ENCODE data around the gene IGLL1. TPM values are rescaled to one million over a fixed set of nuclear protein-coding genes. Genes with fewer than 3 reads are reported as not detected.
"Not testable (repeated sequence)": the region's sequence is repeated elsewhere in the genome, so short reads cannot be mapped to it uniquely, and the experiment has no call there.

The IGLL1 gene
- total and polyA plus RNA-seq, 2 experiments from 2014 or later: not detected

DNA sequence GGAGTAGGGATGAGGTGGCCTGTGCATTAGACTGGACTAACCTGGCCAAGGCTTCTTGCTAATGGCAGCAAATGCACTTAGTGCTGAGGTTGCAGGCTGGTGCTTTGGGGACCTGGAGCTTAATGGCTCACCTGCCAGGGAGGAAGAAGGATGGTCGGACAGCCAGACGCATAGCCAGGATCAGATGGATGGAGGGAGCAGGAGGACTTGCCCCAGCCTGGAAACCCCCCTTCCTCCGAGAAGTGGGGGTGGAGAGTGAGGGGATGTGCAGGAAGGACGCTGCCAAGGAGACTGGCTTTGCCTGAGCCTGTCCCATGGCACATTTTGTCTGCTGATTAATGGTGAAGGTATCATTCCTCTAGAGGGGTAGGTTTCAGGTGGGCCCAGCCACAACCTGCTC, 17.9 kb downstream of the IGLL1 start:
- Histone ChIP-seq H3K4me1 (ENCODE audit: insufficient read depth) (no peaks in the 10 kb centered on the region), H3K79me2 (replicated peaks; ENCODE audit: insufficient read depth) (no peaks in the 10 kb centered on the region), H3K27me3 (ENCODE audit: insufficient read depth) (peaks cover 37% of the 10 kb centered on the region), H3K27ac (ENCODE audit: low read depth) (no peak overlapping the region), H3K9me2 (ENCODE audit: insufficient read depth) (no peaks in the 10 kb centered on the region), H3K36me3 (ENCODE audit: insufficient read depth) (no peaks in the 10 kb centered on the region), H3K4me3 (no peak overlapping the region), H2AFZ (no peak overlapping the region), H3K4me2 (no peak overlapping the region), H4K20me1 (replicated peaks; ENCODE audit: insufficient read depth) (no peaks in the 10 kb centered on the region), H3F3A (replicated peaks; ENCODE audit: low read depth) (0 out of 2 replicates have a peak, but pooled peaks cover 6% of the 10 kb centered on the region)
- H3K4me1 Mint-ChIP-seq: peaks cover 9% of the 10 kb centered on the region; the same call in 2 of the 3 replicates
- peaks cover 33% of the 10 kb centered on the region for H3K27me3 Mint-ChIP-seq (ENCODE audit: insufficient read depth, low read depth, poor library complexity)
- peaks cover 2% of the 10 kb centered on the region; the same call in 1 of the 3 replicates for H3K9me3 Mint-ChIP-seq
- no peak for TF ChIP-seq NANOG (IDR thresholded peaks at IDR 0.05; ENCODE audit: borderline replicate concordance)
- TF ChIP-seq CREB1 (CRISPR knock-in tag; IDR thresholded peaks at IDR 0.05; ENCODE audit: low read depth): no peak
- TF ChIP-seq JUNB (IDR thresholded peaks at IDR 0.05; ENCODE audit: unreplicated experiment): no peak
- TF ChIP-seq, protein P1, sequence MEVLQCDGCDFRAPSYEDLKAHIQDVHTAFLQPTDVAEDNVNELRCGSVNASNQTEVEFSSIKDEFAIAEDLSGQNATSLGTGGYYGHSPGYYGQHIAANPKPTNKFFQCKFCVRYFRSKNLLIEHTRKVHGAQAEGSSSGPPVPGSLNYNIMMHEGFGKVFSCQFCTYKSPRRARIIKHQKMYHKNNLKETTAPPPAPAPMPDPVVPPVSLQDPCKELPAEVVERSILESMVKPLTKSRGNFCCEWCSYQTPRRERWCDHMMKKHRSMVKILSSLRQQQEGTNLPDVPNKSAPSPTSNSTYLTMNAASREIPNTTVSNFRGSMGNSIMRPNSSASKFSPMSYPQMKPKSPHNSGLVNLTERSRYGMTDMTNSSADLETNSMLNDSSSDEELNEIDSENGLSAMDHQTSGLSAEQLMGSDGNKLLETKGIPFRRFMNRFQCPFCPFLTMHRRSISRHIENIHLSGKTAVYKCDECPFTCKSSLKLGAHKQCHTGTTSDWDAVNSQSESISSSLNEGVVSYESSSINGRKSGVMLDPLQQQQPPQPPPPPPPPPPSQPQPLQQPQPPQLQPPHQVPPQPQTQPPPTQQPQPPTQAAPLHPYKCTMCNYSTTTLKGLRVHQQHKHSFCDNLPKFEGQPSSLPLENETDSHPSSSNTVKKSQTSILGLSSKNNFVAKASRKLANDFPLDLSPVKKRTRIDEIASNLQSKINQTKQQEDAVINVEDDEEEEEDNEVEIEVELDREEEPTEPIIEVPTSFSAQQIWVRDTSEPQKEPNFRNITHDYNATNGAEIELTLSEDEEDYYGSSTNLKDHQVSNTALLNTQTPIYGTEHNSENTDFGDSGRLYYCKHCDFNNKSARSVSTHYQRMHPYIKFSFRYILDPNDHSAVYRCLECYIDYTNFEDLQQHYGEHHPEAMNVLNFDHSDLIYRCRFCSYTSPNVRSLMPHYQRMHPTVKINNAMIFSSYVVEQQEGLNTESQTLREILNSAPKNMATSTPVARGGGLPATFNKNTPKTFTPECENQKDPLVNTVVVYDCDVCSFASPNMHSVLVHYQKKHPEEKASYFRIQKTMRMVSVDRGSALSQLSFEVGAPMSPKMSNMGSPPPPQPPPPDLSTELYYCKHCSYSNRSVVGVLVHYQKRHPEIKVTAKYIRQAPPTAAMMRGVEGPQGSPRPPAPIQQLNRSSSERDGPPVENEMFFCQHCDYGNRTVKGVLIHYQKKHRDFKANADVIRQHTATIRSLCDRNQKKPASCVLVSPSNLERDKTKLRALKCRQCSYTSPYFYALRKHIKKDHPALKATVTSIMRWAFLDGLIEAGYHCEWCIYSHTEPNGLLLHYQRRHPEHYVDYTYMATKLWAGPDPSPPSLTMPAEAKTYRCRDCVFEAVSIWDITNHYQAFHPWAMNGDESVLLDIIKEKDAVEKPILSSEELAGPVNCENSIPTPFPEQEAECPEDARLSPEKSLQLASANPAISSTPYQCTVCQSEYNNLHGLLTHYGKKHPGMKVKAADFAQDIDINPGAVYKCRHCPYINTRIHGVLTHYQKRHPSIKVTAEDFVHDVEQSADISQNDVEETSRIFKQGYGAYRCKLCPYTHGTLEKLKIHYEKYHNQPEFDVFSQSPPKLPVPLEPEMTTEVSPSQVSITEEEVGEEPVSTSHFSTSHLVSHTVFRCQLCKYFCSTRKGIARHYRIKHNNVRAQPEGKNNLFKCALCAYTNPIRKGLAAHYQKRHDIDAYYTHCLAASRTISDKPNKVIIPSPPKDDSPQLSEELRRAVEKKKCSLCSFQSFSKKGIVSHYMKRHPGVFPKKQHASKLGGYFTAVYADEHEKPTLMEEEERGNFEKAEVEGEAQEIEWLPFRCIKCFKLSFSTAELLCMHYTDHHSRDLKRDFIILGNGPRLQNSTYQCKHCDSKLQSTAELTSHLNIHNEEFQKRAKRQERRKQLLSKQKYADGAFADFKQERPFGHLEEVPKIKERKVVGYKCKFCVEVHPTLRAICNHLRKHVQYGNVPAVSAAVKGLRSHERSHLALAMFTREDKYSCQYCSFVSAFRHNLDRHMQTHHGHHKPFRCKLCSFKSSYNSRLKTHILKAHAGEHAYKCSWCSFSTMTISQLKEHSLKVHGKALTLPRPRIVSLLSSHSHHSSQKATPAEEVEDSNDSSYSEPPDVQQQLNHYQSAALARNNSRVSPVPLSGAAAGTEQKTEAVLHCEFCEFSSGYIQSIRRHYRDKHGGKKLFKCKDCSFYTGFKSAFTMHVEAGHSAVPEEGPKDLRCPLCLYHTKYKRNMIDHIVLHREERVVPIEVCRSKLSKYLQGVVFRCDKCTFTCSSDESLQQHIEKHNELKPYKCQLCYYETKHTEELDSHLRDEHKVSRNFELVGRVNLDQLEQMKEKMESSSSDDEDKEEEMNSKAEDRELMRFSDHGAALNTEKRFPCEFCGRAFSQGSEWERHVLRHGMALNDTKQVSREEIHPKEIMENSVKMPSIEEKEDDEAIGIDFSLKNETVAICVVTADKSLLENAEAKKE (CRISPR knock-in tag; IDR thresholded peaks at IDR 0.05): no peak
- TF ChIP-seq ZNF331 (CRISPR knock-in tag; IDR thresholded peaks at IDR 0.05; ENCODE audit: low read depth): no peak
- TF ChIP-seq EZH2phosphoT487 (IDR thresholded peaks at IDR 0.05; ENCODE audit: unreplicated experiment): no peak
- no peak for TF ChIP-seq ZNF114 (CRISPR knock-in tag; IDR thresholded peaks at IDR 0.05)
- TF ChIP-seq REST (IDR thresholded peaks at IDR 0.05; ENCODE audit: unreplicated experiment): no peak
- no peaks in the 10 kb centered on the region for H3K36me3 Mint-ChIP-seq (ENCODE audit: low read depth)
- no peak overlapping the region for H3K27ac Mint-ChIP-seq
- ATAC-seq (no peak), DNase-seq (ENCODE audit: low spot score) (no peak)
- no peak overlapping the region for H3K4me3 Mint-ChIP-seq

GRCh38 chr22:23561025-23561510, 19.0 kb downstream of the IGLL1 start:
- H3K4me1 ChIP-seq (ENCODE audit: insufficient read depth); H4K20me1 ChIP-seq (replicated peaks; ENCODE audit: insufficient read depth); H3K9me3 Mint-ChIP-seq; H3K27ac Mint-ChIP-seq; H3K9me2 ChIP-seq (ENCODE audit: insufficient read depth); ATAC-seq; H3K4me1 Mint-ChIP-seq; H3K4me2 ChIP-seq; H3K27ac ChIP-seq (ENCODE audit: low read depth); DNase-seq (ENCODE audit: low spot score); H3K36me3 Mint-ChIP-seq (ENCODE audit: low read depth); H3K4me3 Mint-ChIP-seq; H3K4me3 ChIP-seq; H2AFZ ChIP-seq; H3K79me2 ChIP-seq (replicated peaks; ENCODE audit: insufficient read depth); H3F3A ChIP-seq (replicated peaks; ENCODE audit: low read depth); H3K36me3 ChIP-seq (ENCODE audit: insufficient read depth): not testable (repeated sequence)
- peaks cover 30% of the 10 kb centered on the region for H3K27me3 Mint-ChIP-seq (ENCODE audit: insufficient read depth, low read depth, poor library complexity)
- peaks cover 26% of the 10 kb centered on the region for H3K27me3 ChIP-seq (ENCODE audit: insufficient read depth)

DNA sequence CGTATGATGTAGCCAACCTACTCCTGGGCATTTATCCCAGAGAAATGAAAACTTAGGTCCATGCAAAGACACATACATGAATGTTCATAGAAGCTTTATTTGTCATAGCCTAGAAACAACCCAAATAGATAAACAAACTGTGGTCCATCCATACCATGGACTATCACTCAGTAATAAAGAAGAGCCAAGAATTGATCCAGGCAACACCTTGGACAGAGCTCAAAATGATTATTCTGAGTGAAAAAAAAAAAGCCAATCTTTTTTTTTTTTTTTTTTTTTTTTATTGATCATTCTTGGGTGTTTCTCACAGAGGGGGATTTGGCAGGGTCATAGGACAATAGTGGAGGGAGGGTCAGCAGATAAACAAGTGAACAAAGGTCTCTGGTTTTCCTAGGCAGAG, 19.9 kb downstream of the IGLL1 start:
- not testable (repeated sequence) for DNase-seq (ENCODE audit: low spot score); H3K4me3 ChIP-seq; H3K36me3 Mint-ChIP-seq (ENCODE audit: low read depth); H4K20me1 ChIP-seq (replicated peaks; ENCODE audit: insufficient read depth); H3K4me1 Mint-ChIP-seq; H3K4me3 Mint-ChIP-seq; ATAC-seq; H3K36me3 ChIP-seq (ENCODE audit: insufficient read depth); H3K27ac Mint-ChIP-seq; H3K27ac ChIP-seq (ENCODE audit: low read depth); H2AFZ ChIP-seq; H3K4me1 ChIP-seq (ENCODE audit: insufficient read depth); H3F3A ChIP-seq (replicated peaks; ENCODE audit: low read depth); H3K9me2 ChIP-seq (ENCODE audit: insufficient read depth); H3K9me3 Mint-ChIP-seq; H3K79me2 ChIP-seq (replicated peaks; ENCODE audit: insufficient read depth); H3K4me2 ChIP-seq
- H3K27me3 Mint-ChIP-seq (ENCODE audit: insufficient read depth, low read depth, poor library complexity): peaks cover 26% of the 10 kb centered on the region
- H3K27me3 ChIP-seq (ENCODE audit: insufficient read depth): peaks cover 17% of the 10 kb centered on the region

Measured in GM23338 (cell line).